Keratinocyte (primary cell): ENCODE results near the gene TDP2. TPM values are rescaled to one million over a fixed set of nuclear protein-coding genes. Genes with fewer than 3 reads are reported as not detected.

Experiments used
- DNase-seq: peaks from one replicate; pipeline ENCODE4 v3.0.0-alpha.2; 2011; ENCODE audit warnings: low read depth, missing footprints, low spot score
- FAIRE-seq: peaks from 2 replicates; lab custom pipeline; 2011; peaks lifted over from hg19 to GRCh38; lab: Jason Lieb, UNC
- H2AFZ ChIP-seq: 2 replicates; pipeline ENCODE4 v1.6.0; 2012; ENCODE audit warnings: low read length, control low read depth, inconsistent platforms; ENCODE audit not compliant: control insufficient read depth
- H3K27ac ChIP-seq: 2 replicates; pipeline ENCODE4 v1.5.1; 2011; ENCODE audit warnings: low read length; ENCODE audit not compliant: control insufficient read depth, insufficient read depth
- H3K27me3 ChIP-seq: 3 replicates; pipeline ENCODE4 v1.6.0; 2011; ENCODE audit warnings: low read length; ENCODE audit not compliant: control insufficient read depth, insufficient read depth; ENCODE audit errors: extremely low read depth
- H3K36me3 ChIP-seq, 2 experiments: 2 replicates in 1 of 2; 3 replicates in 1 of 2; pipeline ENCODE4 v1.5.1; 2011; ENCODE audit warnings: low read length in 2 of 2, mild to moderate bottlenecking in 1 of 2; ENCODE audit not compliant: control insufficient read depth in 2 of 2, insufficient read depth in 2 of 2; ENCODE audit errors: extremely low read depth in 1 of 2
- H3K4me1 ChIP-seq: 3 replicates; pipeline ENCODE4 v1.5.1; 2011; ENCODE audit warnings: low read length; ENCODE audit not compliant: control insufficient read depth, insufficient read depth; ENCODE audit errors: extremely low read depth
- H3K4me2 ChIP-seq: 3 replicates; pipeline ENCODE4 v1.6.0; 2011; ENCODE audit warnings: low read depth, low read length; ENCODE audit not compliant: control insufficient read depth, insufficient read depth; ENCODE audit errors: extremely low read depth
- H3K4me3 ChIP-seq, 3 experiments: fragments of 200-600 bp in 1 of 3; sonication (generic) in 1 of 3; 2 replicates in 2 of 3; 3 replicates in 1 of 3; pipeline ENCODE4 v1.5.1; 2011 to 2016; ENCODE audit warnings: low read length in 3 of 3, mild to moderate bottlenecking in 3 of 3, control low read depth in 2 of 3, inconsistent platforms in 1 of 3, low read depth in 1 of 3, mixed read lengths in 1 of 3, mixed run types in 1 of 3, moderate library complexity in 1 of 3; ENCODE audit not compliant: control insufficient read depth in 2 of 3, insufficient read depth in 2 of 3; ENCODE audit errors: extremely low read depth in 1 of 3
- H3K79me2 ChIP-seq: 2 replicates; pipeline ENCODE4 v1.6.0; 2012; ENCODE audit warnings: low read length; ENCODE audit not compliant: control insufficient read depth, insufficient read depth
- H3K9ac ChIP-seq: 3 replicates; pipeline ENCODE4 v1.6.0; 2011; ENCODE audit warnings: low read length; ENCODE audit not compliant: control insufficient read depth, insufficient read depth; ENCODE audit errors: extremely low read depth
- H3K9me1 ChIP-seq: 3 replicates; pipeline ENCODE4 v1.6.0; 2011; ENCODE audit warnings: low read length; ENCODE audit not compliant: control insufficient read depth, insufficient read depth; ENCODE audit errors: extremely low read depth
- H3K9me3 ChIP-seq: 2 replicates; pipeline ENCODE4 v1.5.1; 2012; ENCODE audit warnings: low read depth, low read length; ENCODE audit not compliant: control insufficient read depth
- H4K20me1 ChIP-seq: 3 replicates; pipeline ENCODE4 v1.6.0; 2011; ENCODE audit warnings: low read length; ENCODE audit not compliant: control insufficient read depth, insufficient read depth; ENCODE audit errors: extremely low read depth
- CTCF ChIP-seq, 3 experiments: IDR thresholded peaks in 1 of 3; conservative IDR thresholded peaks in 1 of 3; optimal IDR thresholded peaks in 1 of 3; 2 replicates in 2 of 3; 3 replicates in 1 of 3; pipeline versions ENCODE3 to v1.5.1; 2011; ENCODE audit warnings: low read length in 3 of 3, mild to moderate bottlenecking in 3 of 3, moderate library complexity in 2 of 3, control low read depth in 1 of 3, inconsistent platforms in 1 of 3; ENCODE audit not compliant: insufficient read depth in 2 of 3; ENCODE audit errors: extremely low read depth in 1 of 3
- EZH2 ChIP-seq: IDR thresholded peaks from one replicate; pipeline ENCODE4 v1.6.1; 2012; ENCODE audit warnings: inconsistent platforms, mild to moderate bottlenecking, low read length, moderate library complexity
- dilution Hi-C: fragments of 300-500 bp; cut with MboI; formaldehyde crosslinking; loops from one replicate; pipeline ENCODE4 v1.7.0; 2020; ENCODE audit warnings: low sequenced_read_pairs; ENCODE audit not compliant: extremely low pct_ligation_motif_present
- polyA plus RNA-seq, 5 experiments: library from polyadenylated mRNA; depleted of rRNA in 3 of 5; stranded (reverse) in 3 of 5; stranded (forward) in 1 of 5; unstranded in 1 of 5; fragments of >200 nt; gene quantifications; 1 replicate in 1 of 5; 2 replicates in 3 of 5; 3 replicates in 1 of 5; pipeline versions ENCODE4 v1.2.1 to v1.2.3, GENCODE V29; 2011 to 2012; ENCODE audit warnings: missing spikeins in 2 of 5, low read depth in 1 of 5, low replicate concordance in 1 of 5

Gene TDP2
- polyA plus RNA-seq, 1 donor (not counting 4 experiments of a cell fraction or from before 2014, with no cell fraction given): 39.8 TPM

GRCh38 chr6:24614043-24614420 lies 52.7 kb downstream of the TDP2 start:
- no peaks in the 10 kb centered on the region for H3K36me3 ChIP-seq
- no peak overlapping the region for H3K9ac ChIP-seq
- DNase-seq (no peak), FAIRE-seq (no peak)
- no peak overlapping the region for H3K27ac ChIP-seq
- H3K27me3 ChIP-seq: no peaks in the 10 kb centered on the region
- dilution Hi-C loops: no loop called here
- no peaks in the 10 kb centered on the region for H3K79me2 ChIP-seq
- no peak overlapping the region for H3K4me3 ChIP-seq
- H3K9me1 ChIP-seq: no peaks in the 10 kb centered on the region
- no peaks in the 10 kb centered on the region for H4K20me1 ChIP-seq
- H3K9me3 ChIP-seq: no peaks in the 10 kb centered on the region
- H3K4me2 ChIP-seq: no peak overlapping the region
- no peak overlapping the region for H2AFZ ChIP-seq
- TF ChIP-seq CTCF (optimal IDR thresholded peaks at IDR 0.05 in 1 of 3, IDR thresholded peaks at IDR 0.05 in 1 of 3, conservative IDR thresholded peaks at IDR 0.05 in 1 of 3; ENCODE audit: extremely low read depth in 1 of 3, insufficient read depth in 2 of 3, low read length in 3 of 3) (no peak), EZH2 (no peak)
- H3K4me1 ChIP-seq: no peaks in the 10 kb centered on the region

DNA sequence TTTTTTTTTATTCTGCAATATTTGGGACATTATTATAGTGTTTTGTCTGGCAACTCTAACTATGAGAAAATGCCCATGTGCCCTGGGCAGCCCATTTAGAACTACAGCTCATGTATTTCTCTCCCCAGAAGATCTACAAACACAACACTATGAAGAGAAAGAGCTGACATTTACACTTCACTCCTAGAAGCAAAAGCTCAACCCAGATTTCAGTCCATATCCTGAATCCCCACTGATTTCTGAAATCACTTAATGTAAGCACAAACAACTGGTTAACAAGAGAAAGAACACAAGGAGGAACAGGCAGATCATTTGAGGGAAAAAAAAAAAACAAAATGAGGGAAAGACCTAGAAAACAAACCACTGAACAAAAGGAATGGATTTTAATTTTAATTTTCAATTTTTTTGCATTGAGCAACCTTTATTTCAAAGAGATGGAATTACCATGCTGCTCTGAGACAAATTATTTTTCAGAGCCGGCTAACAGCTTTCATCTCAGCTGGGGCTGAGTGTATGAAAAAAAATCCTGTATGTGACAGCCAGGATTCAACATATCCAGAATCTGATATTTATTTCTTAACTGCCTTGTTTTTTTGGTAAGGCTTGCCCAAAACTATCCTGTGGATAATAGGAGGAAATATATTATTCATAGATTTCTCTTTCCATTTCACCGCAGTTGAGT lies 53.2 kb downstream of the TDP2 start:
- no peak overlapping the region for H2AFZ ChIP-seq
- H4K20me1 ChIP-seq: no peaks in the 10 kb centered on the region
- FAIRE-seq (no peak), DNase-seq (no peak)
- H3K79me2 ChIP-seq: no peaks in the 10 kb centered on the region
- H3K9me1 ChIP-seq: no peaks in the 10 kb centered on the region
- no peak overlapping the region for H3K27ac ChIP-seq
- no peaks in the 10 kb centered on the region for H3K4me1 ChIP-seq
- no peak overlapping the region for H3K9ac ChIP-seq
- H3K9me3 ChIP-seq: no peaks in the 10 kb centered on the region
- TF ChIP-seq CTCF (optimal IDR thresholded peaks at IDR 0.05 in 1 of 3, IDR thresholded peaks at IDR 0.05 in 1 of 3, conservative IDR thresholded peaks at IDR 0.05 in 1 of 3; ENCODE audit: extremely low read depth in 1 of 3, insufficient read depth in 2 of 3, low read length in 3 of 3) (no peak), EZH2 (no peak)
- dilution Hi-C loops: no loop called here
- H3K4me2 ChIP-seq: no peak overlapping the region
- H3K27me3 ChIP-seq: no peaks in the 10 kb centered on the region
- H3K36me3 ChIP-seq: no peaks in the 10 kb centered on the region
- no peak overlapping the region for H3K4me3 ChIP-seq
